Stimulated activated CD4-positive, alpha-beta T cell treated with anti-CD3 and anti-CD28 coated beads, Interleukin-4, amount 100 ng/mL, for 48 hours (primary cell): Measurements from ENCODE around the gene COLEC12.
A peak's percentile ranks its signal among the peaks of the same experiment; 100 is the strongest.

Source experiments
- DNase-seq, 2 donors: peaks; one replicate each; pipeline ENCODE4 v3.0.0-alpha.2; 2020; ENCODE audit warnings: low read depth in 2 of 2

Gene COLEC12

GRCh38 chr18:289026-289425, 211.5 kb downstream of the COLEC12 start:
- no peak for DNase-seq

- DNase-seq, result no peak
These were observed 213.8 kb downstream of the COLEC12 start for GRCh38 chr18:286515-287310.

- DNase-seq, result no peak
These were observed 214.7 kb downstream of the COLEC12 start for GRCh38 chr18:285817-286216.

- no peak for DNase-seq
These were observed 225.0 kb downstream of the COLEC12 start for GRCh38 chr18:275486-275885.

- no peak for DNase-seq
These were observed 226.2 kb downstream of the COLEC12 start for GRCh38 chr18:274313-274712.

GRCh38 chr18:273525-273924, 227.0 kb downstream of the COLEC12 start:
- DNase-seq, result no peak

GRCh38 chr18:272650-273049, 227.9 kb downstream of the COLEC12 start:
- no peak for DNase-seq

GRCh38 chr18:269480-270095, 230.9 kb downstream of the COLEC12 start:
- no peak for DNase-seq

GRCh38 chr18:267688-268552, 232.6 kb downstream of the COLEC12 start, which contains the start of gene THOC1:
THOC1 (minus strand) TSS chr18:268047; CDS start chr18:268019, 28 bp downstream.
- peak; percentile 91 to 93 for DNase-seq

- DNase-seq, result no peak
These were observed 233.2 kb downstream of the COLEC12 start for GRCh38 chr18:267380-267687.
